AG09309 (cell line): ENCODE results near the gene STIMATE.
A peak's percentile ranks its signal among the peaks of the same experiment; 100 is the strongest.

Experiments used
- DNase-seq: peaks from one replicate; pipeline ENCODE4 v3.0.0-alpha.2; 2010; ENCODE audit warnings: low read depth
- H3K4me3 ChIP-seq: 2 replicates; pipeline ENCODE4 v1.5.1; 2011; ENCODE audit warnings: mild to moderate bottlenecking, low read depth, low read length, moderate library complexity; ENCODE audit not compliant: control insufficient read depth
- CTCF ChIP-seq: IDR thresholded peaks from 2 replicates; pipeline ENCODE4 v1.5.1; 2011; ENCODE audit warnings: mild to moderate bottlenecking, low read depth, low read length, inconsistent platforms; ENCODE audit not compliant: insufficient read depth, control insufficient read depth; ENCODE audit errors: missing control alignments

The STIMATE gene

GRCh38 chr3:52805270-52806039, 91.9 kb downstream of the STIMATE start:
- no peak for DNase-seq
- TF ChIP-seq CTCF = no peak

GRCh38 chr3:52801839-52802238, 95.5 kb downstream of the STIMATE start:
- no peak for DNase-seq
- no peak for TF ChIP-seq CTCF
- no peak overlapping the region for H3K4me3 ChIP-seq

More at GRCh38 chr3:52805270-52806039, 91.9 kb downstream of the STIMATE start:
- H3K4me3 ChIP-seq = no peak overlapping the region

- DNase-seq = no peak
- TF ChIP-seq CTCF = no peak
- no peak overlapping the region for H3K4me3 ChIP-seq
Measured at GRCh38 chr3:52800079-52800478, 97.3 kb downstream of the STIMATE start.

- TF ChIP-seq CTCF = peak; percentile 42
- DNase-seq = no peak
- no peak overlapping the region for H3K4me3 ChIP-seq
Measured at GRCh38 chr3:52798978-52799476, 98.3 kb downstream of the STIMATE start.

GRCh38 chr3:52798376-52798977, 98.9 kb downstream of the STIMATE start:
- no peak overlapping the region for H3K4me3 ChIP-seq
- no peak for DNase-seq
- TF ChIP-seq CTCF = no peak

GRCh38 chr3:52796411-52796810, 100.9 kb downstream of the STIMATE start:
- no peak overlapping the region for H3K4me3 ChIP-seq
- no peak for TF ChIP-seq CTCF
- no peak for DNase-seq
